Posterior cingulate gyrus (tissue), 11 donors: ENCODE data around the gene KLK10.
"Not testable (repeated sequence)": the region's sequence is repeated elsewhere in the genome, so short reads cannot be mapped to it uniquely, and the experiment has no call there.

ENCODE experiments used
- DNase-seq, 10 donors: peaks; one replicate each; pipeline versions ENCODE4 v3.0.0 to v3.0.0-alpha.2; 2020 to 2021; ENCODE audit warnings: mixed read lengths in 3 of 10
- intact Hi-C: fragments of 100-400 bp; cut with DNase I; formaldehyde crosslinking; loops from one replicate; pipeline ENCODE4 v1.15.1; 2023

The KLK10 gene

GRCh38 chr19:50974702-50975556 is 44.6 kb downstream of the KLK10 start:
- intact Hi-C loops = no loop called here
- no peak for DNase-seq

DNA sequence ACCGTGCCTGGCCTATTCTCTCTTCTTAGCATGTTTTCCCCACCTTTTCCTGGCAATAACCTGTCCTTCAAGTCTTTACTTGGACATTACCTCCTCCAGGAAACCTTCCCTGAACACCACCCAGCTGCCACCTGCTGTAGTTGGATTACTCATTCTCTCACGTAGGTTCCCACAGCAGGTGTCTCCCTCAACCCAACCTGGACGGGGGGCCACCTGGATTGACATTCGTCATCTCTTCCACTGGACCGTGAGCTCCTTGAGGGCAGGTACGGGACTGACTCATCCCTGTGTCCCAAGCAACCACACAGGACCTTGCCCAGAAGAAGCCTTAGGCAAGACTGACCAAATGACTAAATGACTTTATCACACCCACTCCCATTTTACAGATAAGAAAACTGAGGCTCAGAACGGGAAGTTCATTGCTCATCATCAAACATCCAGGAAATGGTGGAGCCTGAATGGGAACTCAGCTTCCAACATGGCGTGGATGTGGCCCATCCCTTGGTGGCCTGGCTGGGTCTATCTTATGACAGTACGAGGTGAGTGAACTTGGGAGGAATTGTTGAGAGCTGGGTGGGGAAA is 46.6 kb downstream of the KLK10 start:
- intact Hi-C loops = no loop called here
- no peak for DNase-seq

DNA sequence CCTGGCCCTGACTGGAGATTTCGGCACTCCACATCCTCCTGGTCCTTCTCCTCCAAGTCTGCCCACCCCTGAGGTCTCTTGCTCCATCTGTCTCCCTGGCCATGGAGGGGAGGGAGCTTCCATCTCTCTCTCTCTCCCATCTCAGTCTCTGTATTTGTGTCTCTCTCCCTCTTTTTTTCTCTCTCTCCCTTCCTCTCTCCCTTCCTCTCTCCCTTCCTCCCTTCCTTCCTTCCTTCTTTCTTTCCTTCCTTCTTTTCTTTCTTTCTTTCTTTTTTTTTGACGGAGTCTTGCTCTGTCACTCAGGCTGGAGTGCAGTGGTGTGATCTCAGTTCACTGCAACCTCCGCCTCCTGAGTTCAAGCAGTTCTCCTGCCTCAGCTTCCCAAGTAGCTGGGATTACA is 49.7 kb downstream of the KLK10 start:
- intact Hi-C loops = loop anchor here (2.0 kb wide), 1 partner anchor 47 kb away; no protein-coding TSS in a partner anchor
- DNase-seq = not testable (repeated sequence)

- intact Hi-C loops = loop anchor here (2.0 kb wide), 1 partner anchor 47 kb away; no protein-coding TSS in a partner anchor
- peak; percentile 71 to 98 (median 84) for DNase-seq
These were observed 50.1 kb downstream of the KLK10 start, which contains the start of gene KLK6 for GRCh38 chr19:50969413-50969760. Gene KLK6, minus strand, starts transcription at chr19:50969591. Its CDS starts 1,487 bp downstream, at chr19:50968104.

GRCh38 chr19:50968716-50969412 is 50.6 kb downstream of the KLK10 start:
- DNase-seq = peak in 1 of 10 donors; percentile 21
- intact Hi-C loops = loop anchor here (2.0 kb wide), 1 partner anchor 48 kb away; no protein-coding TSS in a partner anchor

DNA sequence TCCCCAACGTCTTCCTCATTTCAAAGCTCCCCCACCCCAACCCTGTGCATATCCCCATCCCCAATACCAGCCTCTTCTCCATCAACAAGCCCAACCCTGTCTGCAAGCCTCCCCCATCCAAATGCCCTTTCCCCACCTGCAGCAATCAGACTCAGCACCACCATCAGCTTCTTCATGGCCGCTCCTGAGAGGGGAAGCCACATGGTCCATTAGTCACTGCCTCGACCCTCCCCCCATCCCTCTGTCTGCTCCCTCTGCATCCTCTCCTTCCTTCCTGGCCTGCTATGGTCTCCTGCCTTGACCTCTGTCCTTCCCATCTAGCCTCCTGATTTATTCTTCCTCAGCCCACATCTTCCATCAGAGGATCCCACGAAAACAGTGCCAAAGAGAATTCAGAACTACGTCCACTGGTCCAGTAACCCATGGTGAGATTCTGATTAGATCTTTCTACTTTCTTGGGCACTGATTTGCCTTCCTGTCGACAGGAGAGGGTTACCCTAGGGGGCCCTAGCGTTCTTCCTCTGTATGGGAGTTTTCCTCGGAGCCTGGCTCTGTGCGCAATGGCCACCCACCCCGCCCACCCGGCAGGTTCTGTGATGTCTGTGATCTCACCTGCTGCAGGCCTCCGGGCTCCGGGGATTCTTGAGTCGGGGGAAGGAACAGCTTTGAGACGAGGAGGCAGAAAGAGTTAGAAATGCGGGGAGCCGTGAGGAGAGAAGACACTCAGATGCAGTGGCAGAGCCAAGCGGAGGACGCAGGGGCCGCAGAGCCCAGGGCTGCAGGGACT is 51.4 kb downstream of the KLK10 start:
- DNase-seq = peak in 3 of 10 donors; percentile 29 to 87 (median 48)

GRCh38 chr19:50964266-50964665 is 55.2 kb downstream of the KLK10 start:
- no peak for DNase-seq
- intact Hi-C loops = no loop called here

More for the DNA sequence above, 51.4 kb downstream of the KLK10 start:
- intact Hi-C loops = loop anchor here (2.0 kb wide), 1 partner anchor 49 kb away; no protein-coding TSS in a partner anchor

DNA sequence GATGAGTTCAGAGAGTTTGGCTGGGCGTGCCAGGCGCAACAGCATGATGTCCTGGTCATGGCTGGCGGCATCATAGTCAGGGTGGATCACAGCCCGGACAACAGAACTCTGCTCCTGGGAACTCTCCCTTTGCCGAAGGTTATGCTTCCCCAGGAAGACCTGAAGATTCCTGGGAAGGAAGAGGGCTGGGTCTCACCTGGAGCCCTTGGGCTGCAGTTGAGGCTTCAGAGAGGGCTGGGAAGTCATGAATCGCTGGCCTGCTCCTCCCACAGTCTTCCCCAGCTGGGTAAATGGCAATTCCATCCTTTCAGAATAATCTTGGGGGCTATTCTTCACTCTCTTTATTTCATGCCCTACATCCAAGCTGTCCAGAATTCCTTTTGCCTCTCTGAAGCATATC is 56.1 kb downstream of the KLK10 start:
- DNase-seq = no peak
- intact Hi-C loops = no loop called here
